B cell (primary cell): Measurements from ENCODE around the gene EXOC6. TPM values are rescaled to one million over a fixed set of nuclear protein-coding genes. Genes with fewer than 3 reads are reported as not detected.

ENCODE experiments used
- ATAC-seq: fragments of 200-7000 bp; cut with Tn5 transposase; one replicate; pipeline ENCODE4 v1.10.0; 2021; ENCODE audit warnings: low read depth, mild to moderate bottlenecking, moderate number of reproducible peaks, moderate library complexity
- CTCF ChIA-PET: fragments of 350-600 bp; sonication (Branson Sonifier 250); formaldehyde crosslinking; loops from one replicate; lab custom pipeline; 2021; ENCODE audit warnings: antibody characterized with exemption, inconsistent platforms; lab: Charles Lee
- POLR2A ChIA-PET: fragments of 350-600 bp; sonication (Branson Sonifier 250); formaldehyde crosslinking; loops from one replicate; lab custom pipeline; 2021; ENCODE audit warnings: antibody characterized with exemption; lab: Charles Lee
- DNase-seq: peaks from one replicate; pipeline ENCODE4 v3.0.0; 2013
- H2AFZ ChIP-seq: 2 replicates; pipeline ENCODE4 v1.6.1; 2012; ENCODE audit warnings: mild to moderate bottlenecking, low read depth, low read length; ENCODE audit not compliant: insufficient read depth, poor library complexity, severe bottlenecking
- H3K27ac ChIP-seq, 2 donors: 1 replicate in 1 of 2; 2 replicates in 1 of 2; pipeline ENCODE4 v1.5.1; 2012 to 2013; ENCODE audit warnings: low read length in 2 of 2, mild to moderate bottlenecking in 2 of 2, moderate library complexity in 1 of 2
- H3K27me3 ChIP-seq, 4 experiments: fragments of 200-600 bp in 1 of 4; sonication (generic) in 1 of 4; replicated peaks in 1 of 4; 1 replicate in 2 of 4; 2 replicates in 2 of 4; pipeline versions ENCODE4 v1.6.1 to v1.7.0; 2013 to 2016; ENCODE audit warnings: low read length in 3 of 4, mild to moderate bottlenecking in 2 of 4, mixed read lengths in 1 of 4, moderate library complexity in 1 of 4; ENCODE audit not compliant: insufficient read depth in 4 of 4, control insufficient read depth in 3 of 4; ENCODE audit errors: control extremely low read depth in 1 of 4
- H3K36me3 ChIP-seq, 2 experiments: replicated peaks in 1 of 2; 1 replicate in 1 of 2; 2 replicates in 1 of 2; pipeline versions ENCODE4 v1.6.1 to v1.7.1; 2013; ENCODE audit warnings: low read length in 1 of 2; ENCODE audit not compliant: insufficient read depth in 2 of 2, control insufficient read depth in 1 of 2; ENCODE audit errors: control extremely low read depth in 1 of 2, extremely low read depth in 1 of 2
- H3K4me1 ChIP-seq, 2 donors: fragments of 200-600 bp in 1 of 2; sonication (generic) in 1 of 2; 1 replicate in 1 of 2; 2 replicates in 1 of 2; pipeline versions ENCODE4 v1.5.1 to v1.6.1; 2013 to 2017; ENCODE audit warnings: low read length in 2 of 2; ENCODE audit not compliant: control insufficient read depth in 2 of 2, insufficient read depth in 2 of 2
- H3K4me2 ChIP-seq: replicated peaks from 2 replicates; pipeline ENCODE3; 2012; ENCODE audit warnings: mild to moderate bottlenecking, low read depth, low read length; ENCODE audit not compliant: poor library complexity, severe bottlenecking
- H3K4me3 ChIP-seq, 5 experiments: fragments of 200-600 bp in 1 of 5; sonication (generic) in 1 of 5; 1 replicate in 3 of 5; 2 replicates in 2 of 5; pipeline versions ENCODE4 v1.5.1 to v1.7.0; 2011 to 2016; ENCODE audit warnings: low read length in 4 of 5, mild to moderate bottlenecking in 4 of 5, low read depth in 2 of 5, control low read depth in 1 of 5, moderate library complexity in 1 of 5; ENCODE audit not compliant: insufficient read depth in 1 of 5; ENCODE audit errors: control extremely low read depth in 1 of 5, extremely low read depth in 1 of 5
- H3K79me2 ChIP-seq: fragments of 200-600 bp; sonication (generic); one replicate; pipeline ENCODE4 v1.6.0; 2016; ENCODE audit warnings: low read length; ENCODE audit not compliant: control insufficient read depth, insufficient read depth
- H3K9ac ChIP-seq: fragments of 200-600 bp; sonication (generic); 2 replicates; pipeline ENCODE4 v1.6.1; 2017; ENCODE audit warnings: mild to moderate bottlenecking, low read length, moderate library complexity
- H3K9me3 ChIP-seq, 3 donors: one replicate each; pipeline versions ENCODE4 v1.6.1 to v1.7.1; 2013; ENCODE audit warnings: low read length in 2 of 3; ENCODE audit not compliant: control insufficient read depth in 2 of 3, insufficient read depth in 1 of 3; ENCODE audit errors: control extremely low read depth in 1 of 3
- H4K20me1 ChIP-seq: 2 replicates; pipeline ENCODE4 v1.6.0; 2012; ENCODE audit warnings: mild to moderate bottlenecking, low read length; ENCODE audit not compliant: insufficient read depth, control insufficient read depth, poor library complexity, severe bottlenecking
- H3K27ac Mint-ChIP-seq: one replicate; pipeline ENCODE4 v1.8.0; 2021; ENCODE audit warnings: mixed read lengths
- H3K27me3 Mint-ChIP-seq: one replicate; pipeline ENCODE4 v1.8.0; 2021; ENCODE audit warnings: mixed read lengths
- H3K4me1 Mint-ChIP-seq: one replicate; pipeline ENCODE4 v1.8.0; 2021; ENCODE audit warnings: mixed read lengths
- H3K4me3 Mint-ChIP-seq: one replicate; pipeline ENCODE4 v1.8.0; 2021; ENCODE audit warnings: mixed read lengths
- H3K9me3 Mint-ChIP-seq: one replicate; pipeline ENCODE4 v1.8.0; 2022; ENCODE audit warnings: mixed read lengths; ENCODE audit not compliant: insufficient read depth
- EZH2 ChIP-seq: IDR thresholded peaks from 2 replicates; pipeline ENCODE4 v1.6.1; 2012; ENCODE audit warnings: borderline replicate concordance, low read depth, mild to moderate bottlenecking, moderate library complexity, low read length; ENCODE audit not compliant: insufficient read depth, poor library complexity, severe bottlenecking
- WGBS: methylation state at CpG from one replicate; pipeline ENCODE4 v1.1.5; 2013; ENCODE audit warnings: missing lambda C conversion rate; ENCODE audit not compliant: insufficient coverage; 5-methylcytosine and 5-hydroxymethylcytosine counted together
- intact Hi-C: fragments of 100-400 bp; cut with micrococcal nuclease; formaldehyde crosslinking; loops from one replicate; pipeline ENCODE4 v1.10.0; 2022
- polyA plus RNA-seq: library from polyadenylated mRNA; depleted of rRNA; stranded (reverse); fragments of >200 nt; gene quantifications from 2 replicates; pipeline ENCODE4 v1.2.3, GENCODE V29; 2012
- total RNA-seq, 2 donors: library from RNA; stranded (reverse); fragments of 120-200 nt in 1 of 2; gene quantifications; 1 replicate in 1 of 2; 2 replicates in 1 of 2; pipeline versions ENCODE4 v1.2.3 to v1.2.4, GENCODE V29; 2013 to 2022
- TF ChIP-seq, protein P1 (sequence below): fragments of 200-600 bp; IDR thresholded peaks from one replicate; pipeline ENCODE4 v1.8.0; 2022; ENCODE audit warnings: antibody characterized with exemption, mild to moderate bottlenecking

EXOC6 gene
- total and polyA plus RNA-seq, 2 donors (not counting 1 experiment from before 2014, with no cell fraction given): 7.9 to 22.6 TPM

DNA sequence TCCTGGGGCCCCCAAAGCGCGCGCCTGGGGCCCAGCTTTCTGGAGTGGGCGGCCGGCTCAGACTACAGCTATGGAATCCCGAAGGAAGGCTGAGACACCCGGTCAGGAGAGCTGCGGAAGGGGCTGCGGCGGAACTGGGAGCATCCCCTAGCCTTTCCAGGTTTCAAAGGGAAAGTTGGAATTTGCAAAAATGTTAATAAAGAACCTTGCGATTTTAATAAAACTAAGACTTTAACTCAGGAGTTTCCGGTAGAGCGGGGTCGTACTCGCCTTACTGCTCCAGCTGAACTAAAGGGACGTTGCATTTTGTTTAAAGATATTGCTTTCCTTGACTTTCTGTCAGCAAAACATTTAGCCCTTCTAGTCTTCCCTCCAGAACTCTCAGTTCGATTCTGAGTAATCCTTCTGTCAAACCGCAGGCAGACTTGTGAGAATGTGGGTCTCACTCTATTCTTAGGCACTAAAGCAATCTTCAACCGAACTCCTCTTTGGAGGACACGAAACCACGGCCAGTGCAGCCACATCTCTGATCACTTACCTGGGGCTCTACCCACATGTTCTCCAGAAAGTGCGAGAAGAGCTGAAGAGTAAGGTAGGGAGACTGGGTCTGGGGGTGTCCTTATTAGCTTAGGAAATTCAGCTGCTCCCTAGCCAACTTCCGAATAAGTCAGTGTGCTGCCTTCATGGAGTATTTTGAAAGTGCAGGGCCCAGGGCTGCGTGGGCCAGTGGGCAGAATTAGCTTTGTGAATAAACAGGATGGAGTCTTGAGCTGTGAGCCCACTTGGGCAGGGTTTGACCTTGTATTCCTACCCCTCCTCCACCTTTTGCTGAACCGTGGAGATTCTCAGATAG is 227.3 kb downstream of the EXOC6 start:
- H3K79me2 ChIP-seq: no peaks in the 10 kb centered on the region
- CTCF ChIA-PET: interaction anchor here (1.3 kb wide), 1 partner anchor 10 kb away, joined by 4 read pairs; no protein-coding TSS in a partner anchor
- no peaks in the 10 kb centered on the region for H3K36me3 ChIP-seq
- no peak for TF ChIP-seq EZH2
- TF ChIP-seq, protein P1, sequence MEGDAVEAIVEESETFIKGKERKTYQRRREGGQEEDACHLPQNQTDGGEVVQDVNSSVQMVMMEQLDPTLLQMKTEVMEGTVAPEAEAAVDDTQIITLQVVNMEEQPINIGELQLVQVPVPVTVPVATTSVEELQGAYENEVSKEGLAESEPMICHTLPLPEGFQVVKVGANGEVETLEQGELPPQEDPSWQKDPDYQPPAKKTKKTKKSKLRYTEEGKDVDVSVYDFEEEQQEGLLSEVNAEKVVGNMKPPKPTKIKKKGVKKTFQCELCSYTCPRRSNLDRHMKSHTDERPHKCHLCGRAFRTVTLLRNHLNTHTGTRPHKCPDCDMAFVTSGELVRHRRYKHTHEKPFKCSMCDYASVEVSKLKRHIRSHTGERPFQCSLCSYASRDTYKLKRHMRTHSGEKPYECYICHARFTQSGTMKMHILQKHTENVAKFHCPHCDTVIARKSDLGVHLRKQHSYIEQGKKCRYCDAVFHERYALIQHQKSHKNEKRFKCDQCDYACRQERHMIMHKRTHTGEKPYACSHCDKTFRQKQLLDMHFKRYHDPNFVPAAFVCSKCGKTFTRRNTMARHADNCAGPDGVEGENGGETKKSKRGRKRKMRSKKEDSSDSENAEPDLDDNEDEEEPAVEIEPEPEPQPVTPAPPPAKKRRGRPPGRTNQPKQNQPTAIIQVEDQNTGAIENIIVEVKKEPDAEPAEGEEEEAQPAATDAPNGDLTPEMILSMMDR: no peak
- H2AFZ ChIP-seq: peak overlapping the region; percentile 30
- ATAC-seq (no peak), DNase-seq (no peak)
- H3K9ac ChIP-seq: no peak overlapping the region
- H3K27me3 ChIP-seq: peaks cover 0 to 70% (median 36%) of the 10 kb centered on the region in 4 experiments
- peaks cover 38 to 45% of the 10 kb centered on the region in 2 donors for H3K4me1 ChIP-seq
- H4K20me1 ChIP-seq: no peaks in the 10 kb centered on the region
- WGBS: 25% methylated on average over 19 of the region's 25 CpGs
- Mint-ChIP-seq H3K27me3 (peaks cover 60% of the 10 kb centered on the region), H3K9me3 (no peaks in the 10 kb centered on the region), H3K4me3 (peak overlapping the region; percentile 4), H3K27ac (no peak overlapping the region), H3K4me1 (peaks cover 41% of the 10 kb centered on the region)
- intact Hi-C loops: loop anchor here (10.0 kb wide), 1 partner anchor 409 kb away; the partner anchor contains the start of gene MYOF
- H3K4me3 ChIP-seq: no peak overlapping the region
- peak overlapping the region; percentile 79 for H3K4me2 ChIP-seq
- peaks cover 0 to 15% (median 0%) of the 10 kb centered on the region in 3 donors for H3K9me3 ChIP-seq
- H3K27ac ChIP-seq: no peak overlapping the region
- POLR2A ChIA-PET: no interaction called here

- Mint-ChIP-seq H3K4me3 (no peak overlapping the region), H3K27me3 (peaks cover 64% of the 10 kb centered on the region), H3K4me1 (peaks cover 30% of the 10 kb centered on the region), H3K9me3 (no peaks in the 10 kb centered on the region), H3K27ac (no peak overlapping the region)
- H3K27ac ChIP-seq: no peak overlapping the region
- H3K4me1 ChIP-seq: peaks cover 34 to 39% of the 10 kb centered on the region in 2 donors
- H3K9ac ChIP-seq: no peak overlapping the region
- no peak for DNase-seq
- no peak overlapping the region for H3K4me3 ChIP-seq
- H3K9me3 ChIP-seq: peaks cover 0 to 16% (median 0%) of the 10 kb centered on the region in 3 donors
- ATAC-seq: no peak
- no peaks in the 10 kb centered on the region for H4K20me1 ChIP-seq
- H2AFZ ChIP-seq: no peak overlapping the region
- POLR2A ChIA-PET: interaction anchor here (1.0 kb wide), 1 partner anchor 13 kb away, joined by 3 read pairs; no protein-coding TSS in a partner anchor
- H3K79me2 ChIP-seq: no peaks in the 10 kb centered on the region
- peaks cover 0 to 62% (median 30%) of the 10 kb centered on the region in 4 experiments for H3K27me3 ChIP-seq
- TF ChIP-seq, protein P1: no peak
- no peak for TF ChIP-seq EZH2
- CTCF ChIA-PET: interaction anchor here (1.2 kb wide), 1 partner anchor 273 kb away, joined by 3 read pairs; no protein-coding TSS in a partner anchor
- intact Hi-C loops: loop anchor here (10.0 kb wide), 1 partner anchor 408 kb away; the partner anchor contains the start of gene MYOF
- no CpG with 5 or more reads among the region's 2 CpGs for WGBS
- H3K4me2 ChIP-seq: no peak overlapping the region
- no peaks in the 10 kb centered on the region for H3K36me3 ChIP-seq
These were observed 228.6 kb downstream of the EXOC6 start for GRCh38 chr10:93076871-93077270.
